ENCODE results near the gene PSMB10.

PSMB10 gene

GRCh38 chr16:67885976-67886375, 50.7 kb downstream of the PSMB10 start:
- Histone ChIP-seq H2AFZ (ENCODE audit: low read depth, low read length) (no peak overlapping the region), H3K27me3 (ENCODE audit: low read depth, low read length) (no peaks in the 10 kb centered on the region), H3K36me3 (replicated peaks; ENCODE audit: low read depth, low read length) (peaks cover 24% of the 10 kb centered on the region), H3K9me3 (ENCODE audit: insufficient read depth, low read length) (no peaks in the 10 kb centered on the region), H3K4me1 (ENCODE audit: low read length) (no peaks in the 10 kb centered on the region), H3K4me3 (ENCODE audit: low read length) (no peak overlapping the region), H3K4me2 (ENCODE audit: low read length) (no peak overlapping the region), H3K27ac (ENCODE audit: low read length) (no peak overlapping the region), H4K20me1 (ENCODE audit: insufficient read depth, low read length) (no peaks in the 10 kb centered on the region), H3K79me2 (ENCODE audit: low read length) (no peaks in the 10 kb centered on the region), H3K9ac (ENCODE audit: low read length) (no peak overlapping the region)
- TF ChIP-seq EZH2phosphoT487 (IDR thresholded peaks at IDR 0.05; ENCODE audit: low read depth), result no peak
- TF ChIP-seq, protein P1, sequence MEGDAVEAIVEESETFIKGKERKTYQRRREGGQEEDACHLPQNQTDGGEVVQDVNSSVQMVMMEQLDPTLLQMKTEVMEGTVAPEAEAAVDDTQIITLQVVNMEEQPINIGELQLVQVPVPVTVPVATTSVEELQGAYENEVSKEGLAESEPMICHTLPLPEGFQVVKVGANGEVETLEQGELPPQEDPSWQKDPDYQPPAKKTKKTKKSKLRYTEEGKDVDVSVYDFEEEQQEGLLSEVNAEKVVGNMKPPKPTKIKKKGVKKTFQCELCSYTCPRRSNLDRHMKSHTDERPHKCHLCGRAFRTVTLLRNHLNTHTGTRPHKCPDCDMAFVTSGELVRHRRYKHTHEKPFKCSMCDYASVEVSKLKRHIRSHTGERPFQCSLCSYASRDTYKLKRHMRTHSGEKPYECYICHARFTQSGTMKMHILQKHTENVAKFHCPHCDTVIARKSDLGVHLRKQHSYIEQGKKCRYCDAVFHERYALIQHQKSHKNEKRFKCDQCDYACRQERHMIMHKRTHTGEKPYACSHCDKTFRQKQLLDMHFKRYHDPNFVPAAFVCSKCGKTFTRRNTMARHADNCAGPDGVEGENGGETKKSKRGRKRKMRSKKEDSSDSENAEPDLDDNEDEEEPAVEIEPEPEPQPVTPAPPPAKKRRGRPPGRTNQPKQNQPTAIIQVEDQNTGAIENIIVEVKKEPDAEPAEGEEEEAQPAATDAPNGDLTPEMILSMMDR (IDR thresholded peaks at IDR 0.05; ENCODE audit: low read depth, low read length), result no peak

DNA sequence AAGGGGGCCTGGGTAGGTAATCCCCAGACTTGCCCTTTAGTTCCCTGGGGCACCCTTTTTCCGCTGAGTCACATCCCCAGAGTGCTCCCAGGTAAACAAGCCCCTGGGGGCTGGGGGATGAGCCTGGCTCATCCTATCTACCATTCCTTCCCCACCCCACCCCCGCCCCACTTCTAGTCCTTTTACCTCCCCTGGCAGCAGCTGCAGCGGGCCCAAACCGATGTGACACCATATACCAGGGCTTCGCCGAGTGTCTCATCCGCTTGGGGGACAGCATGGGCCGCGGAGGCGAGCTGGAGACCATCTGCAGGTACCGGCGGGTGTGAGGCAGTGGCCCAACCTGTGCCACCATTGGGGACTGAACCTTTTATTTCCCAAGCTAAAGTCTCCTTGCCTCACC, 51.1 kb downstream of the PSMB10 start:
- no peak overlapping the region for H3K4me3 ChIP-seq (ENCODE audit: low read length)
- no peaks in the 10 kb centered on the region for H3K9me3 ChIP-seq (ENCODE audit: insufficient read depth, low read length)
- no peak overlapping the region for H3K9ac ChIP-seq (ENCODE audit: low read length)
- H3K4me1 ChIP-seq (ENCODE audit: low read length), result no peaks in the 10 kb centered on the region
- TF ChIP-seq, protein P1 (IDR thresholded peaks at IDR 0.05; ENCODE audit: low read depth, low read length), result no peak
- no peak for TF ChIP-seq EZH2phosphoT487 (IDR thresholded peaks at IDR 0.05; ENCODE audit: low read depth)
- no peak overlapping the region for H3K4me2 ChIP-seq (ENCODE audit: low read length)
- no peak overlapping the region for H2AFZ ChIP-seq (ENCODE audit: low read depth, low read length)
- no peaks in the 10 kb centered on the region for H3K27me3 ChIP-seq (ENCODE audit: low read depth, low read length)
- peaks cover 28% of the 10 kb centered on the region for H3K36me3 ChIP-seq (replicated peaks; ENCODE audit: low read depth, low read length)
- H3K27ac ChIP-seq (ENCODE audit: low read length), result no peak overlapping the region
- no peaks in the 10 kb centered on the region for H4K20me1 ChIP-seq (ENCODE audit: insufficient read depth, low read length)
- no peaks in the 10 kb centered on the region for H3K79me2 ChIP-seq (ENCODE audit: low read length)

DNA sequence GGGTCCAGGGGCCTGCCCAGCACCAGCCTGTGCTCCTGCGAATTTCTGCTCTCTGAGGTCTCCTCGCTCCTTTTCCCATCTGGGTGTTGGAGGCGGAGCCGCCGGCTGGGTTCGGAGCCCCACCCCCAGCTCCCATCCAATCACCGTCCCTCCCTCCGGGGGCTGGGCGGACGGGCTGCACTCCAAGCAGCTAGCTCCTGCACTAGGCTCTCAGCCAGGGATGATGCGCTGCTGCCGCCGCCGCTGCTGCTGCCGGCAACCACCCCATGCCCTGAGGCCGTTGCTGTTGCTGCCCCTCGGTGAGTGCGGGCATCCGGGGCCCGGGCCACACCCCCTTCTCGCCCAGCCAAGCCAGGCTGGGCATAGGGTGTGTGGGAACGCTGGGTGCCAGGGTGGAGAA, 52.0 kb downstream of the PSMB10 start, which contains the start of gene NRN1L:
TSS of gene NRN1L (plus strand) at position 202 of the 400 bp plus-strand sequence. CDS start at position 221, 19 bp downstream.
- H2AFZ ChIP-seq (ENCODE audit: low read depth, low read length), result no peak within 1 kb of the TSS
- no peak for TF ChIP-seq EZH2phosphoT487 (IDR thresholded peaks at IDR 0.05; ENCODE audit: low read depth)
- TF ChIP-seq, protein P1 (IDR thresholded peaks at IDR 0.05; ENCODE audit: low read depth, low read length), result no peak
- H3K36me3 ChIP-seq (replicated peaks; ENCODE audit: low read depth, low read length), result peaks cover 34% of the 10 kb centered on the region
- H3K9me3 ChIP-seq (ENCODE audit: insufficient read depth, low read length), result no peaks in the 10 kb centered on the region
- H3K79me2 ChIP-seq (ENCODE audit: low read length), result no peaks in the 10 kb centered on the region
- no peak within 1 kb of the TSS for H3K4me2 ChIP-seq (ENCODE audit: low read length)
- no peak within 1 kb of the TSS for H3K4me3 ChIP-seq (ENCODE audit: low read length)
- H3K4me1 ChIP-seq (ENCODE audit: low read length), result no peaks in the 10 kb centered on the region
- no peaks in the 10 kb centered on the region for H4K20me1 ChIP-seq (ENCODE audit: insufficient read depth, low read length)
- no peak within 1 kb of the TSS for H3K27ac ChIP-seq (ENCODE audit: low read length)
- no peak within 1 kb of the TSS for H3K9ac ChIP-seq (ENCODE audit: low read length)
- no peaks in the 10 kb centered on the region for H3K27me3 ChIP-seq (ENCODE audit: low read depth, low read length)
